ENCODE results near the gene DNER.

Gene DNER

DNA sequence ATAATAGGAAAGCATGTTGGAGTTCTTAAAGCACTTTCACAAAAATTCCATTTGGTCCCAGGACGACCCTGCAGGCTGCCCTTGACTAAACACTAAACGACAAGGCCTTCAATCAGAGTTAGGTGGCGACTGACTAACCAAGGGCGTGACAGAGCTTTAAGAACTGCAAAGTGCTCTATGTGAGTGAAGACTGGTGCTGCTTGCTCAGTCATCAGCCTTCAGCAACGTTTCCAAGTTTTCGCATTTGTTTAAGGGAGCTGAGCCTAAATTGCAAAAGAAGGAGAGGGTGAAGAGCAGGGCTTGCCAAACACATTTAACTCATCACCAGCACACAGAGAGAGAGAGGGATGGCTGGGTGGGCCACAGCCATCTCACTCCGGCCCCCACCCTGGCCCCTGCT is 238.6 kb downstream of the DNER start:
- no peak overlapping the region for H3K4me3 ChIP-seq (ENCODE audit: low read depth, low read length)
- no peak for DNase-seq (ENCODE audit: low read depth)
- TF ChIP-seq POLR2A (IDR thresholded peaks at IDR 0.05; ENCODE audit: extremely low read depth, insufficient read length) (no peak), MYC (IDR thresholded peaks at IDR 0.05; ENCODE audit: low read depth, low read length) (no peak)
- TF ChIP-seq, protein P1, sequence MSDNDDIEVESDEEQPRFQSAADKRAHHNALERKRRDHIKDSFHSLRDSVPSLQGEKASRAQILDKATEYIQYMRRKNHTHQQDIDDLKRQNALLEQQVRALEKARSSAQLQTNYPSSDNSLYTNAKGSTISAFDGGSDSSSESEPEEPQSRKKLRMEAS (IDR thresholded peaks at IDR 0.05; ENCODE audit: low read depth, low read length), result no peak
- TF ChIP-seq, protein P2, sequence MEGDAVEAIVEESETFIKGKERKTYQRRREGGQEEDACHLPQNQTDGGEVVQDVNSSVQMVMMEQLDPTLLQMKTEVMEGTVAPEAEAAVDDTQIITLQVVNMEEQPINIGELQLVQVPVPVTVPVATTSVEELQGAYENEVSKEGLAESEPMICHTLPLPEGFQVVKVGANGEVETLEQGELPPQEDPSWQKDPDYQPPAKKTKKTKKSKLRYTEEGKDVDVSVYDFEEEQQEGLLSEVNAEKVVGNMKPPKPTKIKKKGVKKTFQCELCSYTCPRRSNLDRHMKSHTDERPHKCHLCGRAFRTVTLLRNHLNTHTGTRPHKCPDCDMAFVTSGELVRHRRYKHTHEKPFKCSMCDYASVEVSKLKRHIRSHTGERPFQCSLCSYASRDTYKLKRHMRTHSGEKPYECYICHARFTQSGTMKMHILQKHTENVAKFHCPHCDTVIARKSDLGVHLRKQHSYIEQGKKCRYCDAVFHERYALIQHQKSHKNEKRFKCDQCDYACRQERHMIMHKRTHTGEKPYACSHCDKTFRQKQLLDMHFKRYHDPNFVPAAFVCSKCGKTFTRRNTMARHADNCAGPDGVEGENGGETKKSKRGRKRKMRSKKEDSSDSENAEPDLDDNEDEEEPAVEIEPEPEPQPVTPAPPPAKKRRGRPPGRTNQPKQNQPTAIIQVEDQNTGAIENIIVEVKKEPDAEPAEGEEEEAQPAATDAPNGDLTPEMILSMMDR (IDR thresholded peaks at IDR 0.05; ENCODE audit: low read depth, low read length), result no peak

DNA sequence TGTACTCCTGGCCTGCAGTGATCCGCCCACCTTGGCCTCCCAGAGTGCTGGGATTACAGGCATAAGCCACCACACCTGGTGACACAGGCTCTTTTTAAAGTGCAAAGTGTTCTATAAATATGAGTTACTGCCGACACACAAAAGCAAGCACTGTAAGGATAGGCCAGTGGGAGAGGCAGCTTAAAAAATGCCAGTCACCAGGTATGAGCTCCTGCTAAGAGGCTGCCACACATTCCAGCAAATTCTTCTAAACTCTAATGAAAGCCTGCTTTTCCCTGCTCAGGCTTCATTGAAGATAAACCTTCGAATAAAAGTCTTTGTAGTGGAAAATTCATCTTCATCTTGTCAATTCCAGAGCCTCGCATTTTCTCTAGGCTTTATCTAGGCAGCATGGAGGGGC is 240.2 kb downstream of the DNER start:
- no peak overlapping the region for H3K4me3 ChIP-seq (ENCODE audit: low read depth, low read length)
- no peak for DNase-seq (ENCODE audit: low read depth)
- TF ChIP-seq POLR2A (IDR thresholded peaks at IDR 0.05; ENCODE audit: extremely low read depth, insufficient read length) (no peak), MYC (IDR thresholded peaks at IDR 0.05; ENCODE audit: low read depth, low read length) (no peak)
- TF ChIP-seq, protein P2 (IDR thresholded peaks at IDR 0.05; ENCODE audit: low read depth, low read length), result no peak
- TF ChIP-seq, protein P1 (IDR thresholded peaks at IDR 0.05; ENCODE audit: low read depth, low read length), result no peak

DNA sequence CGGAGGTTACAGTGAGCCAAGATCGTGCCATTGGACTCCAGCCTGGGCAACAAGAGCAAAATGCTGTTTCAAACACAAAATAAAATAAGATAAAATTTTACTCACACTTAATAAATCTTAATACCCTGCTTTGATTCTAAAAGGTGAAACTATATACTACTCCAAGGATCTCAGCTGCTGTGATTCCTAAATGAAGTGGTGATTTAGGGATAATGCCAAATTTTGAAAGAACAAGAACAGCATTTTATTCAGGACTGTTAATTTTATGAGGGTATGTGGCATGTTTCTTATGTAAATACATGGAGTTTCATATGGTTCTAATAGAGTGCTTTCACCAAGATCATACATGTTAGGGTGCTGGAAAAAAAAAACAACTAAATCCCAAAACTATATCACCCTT is 243.6 kb downstream of the DNER start:
- H3K4me3 ChIP-seq (ENCODE audit: low read depth, low read length), result no peak overlapping the region
- no peak for TF ChIP-seq MYC (IDR thresholded peaks at IDR 0.05; ENCODE audit: low read depth, low read length)
- TF ChIP-seq, protein P1 (IDR thresholded peaks at IDR 0.05; ENCODE audit: low read depth, low read length), result no peak
- TF ChIP-seq POLR2A (IDR thresholded peaks at IDR 0.05; ENCODE audit: extremely low read depth, insufficient read length), result no peak
- TF ChIP-seq, protein P2 (IDR thresholded peaks at IDR 0.05; ENCODE audit: low read depth, low read length), result no peak
- no peak for DNase-seq (ENCODE audit: low read depth)

DNA sequence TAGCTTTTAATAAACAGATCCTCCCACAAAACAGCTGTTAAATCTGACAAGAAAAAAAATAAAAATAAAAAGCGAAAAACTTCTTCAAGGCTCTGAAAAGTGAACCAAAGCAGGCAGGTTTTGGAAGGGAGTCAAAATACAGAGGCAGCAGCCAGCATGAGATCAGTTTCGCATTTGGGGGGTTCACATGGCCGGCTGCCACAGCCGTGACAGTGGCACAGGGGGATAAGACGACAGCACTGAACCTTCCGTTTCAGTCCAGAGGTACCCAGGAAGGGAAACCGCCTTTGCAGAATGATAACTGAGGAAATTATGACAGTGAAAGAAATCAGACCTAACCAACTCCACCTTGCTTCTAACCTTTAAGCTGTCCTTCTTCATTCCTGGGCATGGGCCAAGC is 246.6 kb downstream of the DNER start:
- TF ChIP-seq MYC (IDR thresholded peaks at IDR 0.05; ENCODE audit: low read depth, low read length) (no peak), POLR2A (IDR thresholded peaks at IDR 0.05; ENCODE audit: extremely low read depth, insufficient read length) (no peak)
- TF ChIP-seq, protein P1 (IDR thresholded peaks at IDR 0.05; ENCODE audit: low read depth, low read length), result no peak
- TF ChIP-seq, protein P2 (IDR thresholded peaks at IDR 0.05; ENCODE audit: low read depth, low read length), result no peak
- no peak for DNase-seq (ENCODE audit: low read depth)
- H3K4me3 ChIP-seq (ENCODE audit: low read depth, low read length), result no peak overlapping the region

DNA sequence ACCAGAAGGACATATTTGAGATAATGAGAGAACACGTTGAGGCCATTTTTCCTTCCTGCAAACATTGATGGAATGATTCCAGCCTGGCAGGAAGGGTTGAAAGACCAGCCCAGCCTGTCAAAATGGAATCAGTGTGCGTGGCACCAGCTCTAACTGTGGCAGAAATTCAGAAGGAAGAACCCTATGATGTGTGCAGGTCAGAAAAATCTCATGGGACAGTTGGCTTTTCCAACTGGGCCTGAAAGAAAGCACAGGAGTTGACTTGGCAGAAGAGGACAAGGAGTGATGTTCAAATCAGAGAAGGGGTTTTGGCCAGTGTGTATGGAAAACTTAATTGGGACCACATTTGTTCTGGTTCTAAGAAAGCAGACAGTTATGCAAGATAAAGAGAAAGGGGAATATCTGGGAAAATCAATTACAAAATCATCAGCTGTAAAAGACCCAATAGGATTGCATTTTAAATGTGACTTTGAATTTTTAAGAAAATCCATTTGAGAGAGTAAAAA is 250.5 kb downstream of the DNER start:
- DNase-seq (ENCODE audit: low read depth), result no peak
- TF ChIP-seq, protein P2 (IDR thresholded peaks at IDR 0.05; ENCODE audit: low read depth, low read length), result no peak
- TF ChIP-seq, protein P1 (IDR thresholded peaks at IDR 0.05; ENCODE audit: low read depth, low read length), result no peak
- no peak for TF ChIP-seq POLR2A (IDR thresholded peaks at IDR 0.05; ENCODE audit: extremely low read depth, insufficient read length)
- no peak for TF ChIP-seq MYC (IDR thresholded peaks at IDR 0.05; ENCODE audit: low read depth, low read length)
- H3K4me3 ChIP-seq (ENCODE audit: low read depth, low read length), result no peak overlapping the region

Data from NB4 (cell line).